ENCODE results near the gene PAIP1.
"Not testable (repeated sequence)": the region's sequence is repeated elsewhere in the genome, so short reads cannot be mapped to it uniquely, and the experiment has no call there.

The PAIP1 gene, protein sequence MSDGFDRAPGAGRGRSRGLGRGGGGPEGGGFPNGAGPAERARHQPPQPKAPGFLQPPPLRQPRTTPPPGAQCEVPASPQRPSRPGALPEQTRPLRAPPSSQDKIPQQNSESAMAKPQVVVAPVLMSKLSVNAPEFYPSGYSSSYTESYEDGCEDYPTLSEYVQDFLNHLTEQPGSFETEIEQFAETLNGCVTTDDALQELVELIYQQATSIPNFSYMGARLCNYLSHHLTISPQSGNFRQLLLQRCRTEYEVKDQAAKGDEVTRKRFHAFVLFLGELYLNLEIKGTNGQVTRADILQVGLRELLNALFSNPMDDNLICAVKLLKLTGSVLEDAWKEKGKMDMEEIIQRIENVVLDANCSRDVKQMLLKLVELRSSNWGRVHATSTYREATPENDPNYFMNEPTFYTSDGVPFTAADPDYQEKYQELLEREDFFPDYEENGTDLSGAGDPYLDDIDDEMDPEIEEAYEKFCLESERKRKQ

DNA sequence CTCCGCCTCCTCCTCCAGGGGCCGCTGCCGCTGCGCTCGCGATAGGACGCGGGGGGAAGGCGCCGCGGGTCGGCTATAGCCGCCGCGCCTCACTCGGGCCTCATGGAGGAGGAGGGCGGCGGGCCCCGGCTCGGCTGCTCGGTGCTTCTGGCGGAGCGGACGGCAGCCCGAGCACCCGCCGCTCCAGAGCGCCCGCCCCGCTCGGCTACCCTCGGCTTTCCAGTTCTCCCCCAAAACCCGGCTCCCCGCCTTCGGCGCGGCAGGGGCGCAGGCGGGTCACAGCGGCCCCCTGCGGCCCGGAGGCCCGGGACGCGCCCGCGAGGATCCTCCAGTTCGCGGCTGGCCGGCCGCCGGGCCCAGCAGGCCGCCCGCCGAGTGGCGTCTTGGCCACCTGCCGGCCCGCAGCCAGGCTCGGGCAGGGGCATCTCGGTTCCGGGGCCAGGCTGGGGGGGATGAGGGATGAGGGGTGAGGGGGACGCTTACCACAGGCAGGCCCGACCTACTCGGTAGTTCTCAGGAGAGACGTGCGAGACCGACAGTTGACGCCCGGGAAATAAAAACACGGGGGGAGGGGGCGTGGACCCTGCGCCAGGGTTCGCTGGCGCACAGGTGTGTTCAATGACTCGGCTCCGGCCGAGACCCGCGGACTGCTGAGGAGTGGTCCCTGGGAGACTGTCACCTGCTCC, at the start of gene PAIP1:
Gene PAIP1, minus strand, starts transcription at position 221 of the 686 bp plus-strand sequence. CDS start 231 bp downstream, outside the sequence.
- DNase-seq = peak; percentile 71 to 97

DNA sequence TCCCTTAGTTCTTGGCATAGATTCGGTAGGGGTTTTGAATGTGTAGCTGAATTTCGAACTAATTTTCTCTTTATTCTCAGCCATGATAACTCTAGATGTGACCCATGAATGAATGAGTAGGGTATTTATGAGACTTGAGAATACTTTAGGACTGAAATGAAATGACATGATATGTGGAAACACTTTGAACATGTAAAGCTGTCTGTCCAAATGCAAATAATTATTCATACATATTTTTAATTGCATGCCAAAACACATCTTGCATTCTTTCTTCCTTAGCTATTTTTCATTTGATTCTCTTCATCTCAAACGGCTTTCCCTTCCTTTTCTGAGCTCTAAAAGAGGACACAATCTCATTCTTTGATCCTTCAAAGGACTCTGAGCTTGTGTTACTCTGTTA, 49.5 kb upstream of the PAIP1 start:
- DNase-seq = peak in 1 of 2 experiments; percentile 19

DNA sequence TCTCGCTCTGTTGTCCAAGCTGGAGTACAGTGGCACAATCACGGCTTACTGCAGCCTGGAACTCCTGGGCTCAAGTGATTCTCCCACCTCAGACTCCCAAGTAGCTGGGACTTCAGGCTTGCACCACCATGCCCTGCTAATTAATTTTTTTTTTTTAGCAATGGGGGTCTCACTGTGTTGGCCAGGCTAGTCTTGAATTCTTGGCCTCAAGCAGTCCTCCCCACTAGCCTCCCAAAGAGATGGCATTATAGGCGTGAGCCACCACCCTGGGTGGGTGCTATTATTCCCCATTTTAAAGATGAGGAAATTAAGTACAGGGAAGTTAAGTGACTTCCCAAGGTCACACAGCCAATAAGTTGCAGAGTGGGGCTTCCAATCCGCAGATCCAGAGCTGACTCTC, 47.8 kb upstream of the PAIP1 start:
- no peak for DNase-seq

DNA sequence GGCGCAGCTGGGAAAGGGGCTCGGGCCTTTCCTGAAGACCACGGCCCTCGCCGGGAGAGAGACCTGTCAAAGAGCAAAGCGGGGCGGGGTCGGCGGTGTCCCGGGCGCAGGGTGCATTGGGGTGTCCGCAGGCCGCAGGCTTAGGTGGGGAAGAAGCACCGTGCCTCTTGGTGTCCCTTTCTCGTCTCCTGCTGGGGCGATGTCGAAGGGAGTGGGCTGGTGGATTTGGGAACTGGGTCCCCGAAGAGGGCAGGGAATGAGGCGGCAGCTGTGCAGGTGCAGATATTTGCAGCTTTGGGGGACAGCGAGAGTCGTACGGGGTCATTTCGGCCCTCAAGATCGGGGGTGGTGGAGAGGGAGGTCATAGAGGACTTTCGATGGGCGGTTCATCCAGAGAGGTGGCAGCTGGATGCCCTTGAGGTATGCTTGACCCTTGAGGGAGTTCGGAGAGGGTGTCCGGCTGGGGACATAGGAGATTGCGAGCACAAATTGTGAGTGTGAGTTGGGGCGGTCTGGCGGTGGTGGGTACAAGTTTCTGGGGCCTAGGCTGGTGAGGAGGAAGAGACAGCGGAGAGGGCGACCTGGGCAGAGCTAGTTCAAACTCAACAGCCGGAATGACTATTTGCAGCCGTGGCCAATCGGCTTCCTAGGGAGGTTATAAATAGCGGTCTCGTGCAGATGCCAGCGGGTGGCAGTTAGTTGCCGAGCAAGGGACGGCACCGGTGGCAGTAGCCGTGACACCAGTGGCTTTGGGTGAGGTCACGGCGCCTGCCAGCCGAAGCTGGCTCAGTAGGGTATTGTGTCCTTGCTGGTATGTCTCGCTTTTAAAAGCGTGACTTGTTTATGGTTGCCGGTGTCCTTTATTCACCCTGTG, 46.7 kb upstream of the PAIP1 start:
- DNase-seq = peak; percentile 81 to 91

DNA sequence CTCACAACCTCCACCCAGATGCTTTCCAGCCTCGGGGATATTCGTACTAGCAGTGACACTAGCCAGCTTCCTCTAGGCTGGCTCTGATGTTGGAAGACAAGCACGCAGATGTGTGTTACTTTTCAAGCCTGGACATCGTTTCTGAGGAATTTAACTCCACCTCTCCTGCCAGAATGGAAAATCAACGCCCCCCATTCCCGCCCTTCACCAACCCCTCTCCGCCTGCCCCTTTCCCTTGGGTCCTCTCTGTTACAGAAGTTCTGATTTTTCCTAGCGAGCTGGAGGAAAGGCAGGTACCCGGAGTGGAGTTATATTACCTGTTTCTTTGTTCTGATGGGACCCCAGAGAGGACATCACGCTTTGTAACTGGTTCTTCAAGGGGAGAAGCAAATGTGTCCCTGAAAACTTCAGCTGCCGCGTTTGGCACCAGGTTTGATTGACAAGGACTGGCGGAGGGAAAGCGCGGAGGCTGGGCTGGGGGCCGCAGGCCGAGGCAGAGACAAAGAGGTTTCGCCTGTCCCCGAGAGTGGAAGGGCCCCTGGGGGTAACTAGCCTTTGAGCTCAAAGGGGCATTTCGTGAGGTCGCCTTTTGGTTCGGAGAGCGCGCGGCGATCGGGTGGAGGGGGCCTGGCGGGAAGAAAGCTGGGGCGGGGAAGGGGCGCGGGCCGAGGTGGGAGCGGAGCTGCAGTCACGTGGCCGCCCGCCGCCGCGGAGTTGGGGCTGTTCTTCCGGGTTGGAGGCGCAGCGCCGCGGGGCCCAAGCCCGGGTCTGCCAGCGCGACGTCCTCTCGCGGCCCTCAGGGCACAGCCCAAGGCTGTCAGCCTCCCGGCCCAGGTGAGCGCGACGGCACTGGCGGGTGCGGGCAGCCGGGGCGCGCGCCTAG, 45.8 kb upstream of the PAIP1 start, which contains the start of gene NNT:
Gene NNT, plus strand, starts transcription at position 720 of the 883 bp plus-strand sequence. CDS start 6,016 bp downstream, outside the sequence.
- peak; percentile 90 to 93 for DNase-seq

GRCh38 chr5:43601454-43602260, 44.8 kb upstream of the PAIP1 start:
- peak; percentile 59 to 60 for DNase-seq

DNA sequence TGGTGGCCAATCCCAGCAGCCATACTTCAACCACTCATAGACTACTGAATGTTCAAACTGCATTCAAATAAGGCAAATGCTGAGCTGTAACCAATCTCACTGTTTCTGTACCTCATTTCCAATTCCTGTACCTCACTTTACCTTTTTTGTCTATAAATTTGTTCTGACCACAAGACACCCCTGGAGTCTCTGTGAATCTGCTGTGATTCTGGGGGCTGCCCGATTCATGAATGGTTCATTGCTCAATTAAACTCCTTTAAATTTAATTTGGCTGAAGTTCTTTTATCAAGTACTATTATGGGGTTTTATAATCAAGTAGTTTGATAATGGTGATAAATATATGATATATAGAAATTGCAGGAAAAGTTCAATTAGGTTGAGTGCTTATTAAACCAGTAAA, 42.0 kb upstream of the PAIP1 start:
- DNase-seq = not testable (repeated sequence)

DNA sequence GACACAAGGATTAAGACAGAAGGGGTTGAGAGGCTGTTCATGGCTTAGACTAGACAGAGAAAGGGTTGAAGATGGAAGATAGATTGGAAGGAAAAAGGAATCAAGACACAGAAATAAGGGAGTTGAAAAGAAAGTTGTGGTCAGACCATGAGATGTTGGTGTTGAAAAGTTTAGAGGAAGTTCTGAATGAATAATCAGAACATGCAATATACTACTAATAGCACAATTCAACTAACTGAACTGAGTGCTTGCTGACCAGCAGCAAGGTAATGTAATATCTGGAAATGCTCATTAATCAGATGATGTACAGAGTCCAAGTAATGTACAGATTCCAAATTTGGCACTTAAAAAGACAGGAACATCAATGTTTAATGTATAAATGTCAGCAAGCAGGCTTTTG, 35.5 kb upstream of the PAIP1 start:
- no peak for DNase-seq

DNA sequence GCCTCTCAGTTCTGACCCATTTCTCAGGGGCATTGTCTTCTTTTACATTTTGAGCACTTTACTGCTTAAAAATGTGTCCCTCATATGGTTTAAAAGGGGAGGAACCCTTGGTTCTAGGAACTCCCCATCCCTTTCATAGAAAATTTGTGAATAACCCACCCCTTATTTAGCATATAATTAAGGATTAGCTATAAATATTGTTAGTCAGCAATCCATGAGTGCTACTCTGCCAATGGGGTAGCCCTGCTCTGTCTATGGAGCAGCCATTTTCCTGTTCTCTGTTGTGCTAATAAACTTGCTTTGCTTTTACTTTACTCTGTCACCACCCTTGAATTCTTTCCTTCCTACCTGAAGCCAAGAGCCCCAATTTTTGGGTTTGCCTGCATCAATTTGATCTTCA, 33.8 kb upstream of the PAIP1 start:
- DNase-seq = no peak

DNA sequence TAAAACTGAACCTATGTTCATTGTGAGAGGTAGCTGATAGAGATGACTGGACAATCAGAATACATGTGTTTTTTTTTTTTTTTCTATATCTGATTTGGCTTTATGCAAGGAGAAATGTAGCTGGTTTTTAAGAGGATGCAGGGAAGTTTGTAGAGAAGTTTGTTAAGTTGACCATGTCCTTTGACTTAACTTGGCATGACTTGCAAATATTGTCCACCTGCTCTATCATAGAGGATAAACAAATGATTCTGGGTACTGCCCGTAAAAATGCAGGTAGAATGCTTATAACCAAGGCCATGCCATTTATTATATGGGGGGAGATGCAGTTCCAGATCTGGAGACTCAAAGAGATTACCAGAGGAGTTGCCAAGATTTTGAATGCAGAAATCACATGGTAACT, 32.4 kb upstream of the PAIP1 start:
- no peak for DNase-seq

- DNase-seq = no peak
These were observed 32.0 kb upstream of the PAIP1 start for GRCh38 chr5:43588842-43589241.

DNA sequence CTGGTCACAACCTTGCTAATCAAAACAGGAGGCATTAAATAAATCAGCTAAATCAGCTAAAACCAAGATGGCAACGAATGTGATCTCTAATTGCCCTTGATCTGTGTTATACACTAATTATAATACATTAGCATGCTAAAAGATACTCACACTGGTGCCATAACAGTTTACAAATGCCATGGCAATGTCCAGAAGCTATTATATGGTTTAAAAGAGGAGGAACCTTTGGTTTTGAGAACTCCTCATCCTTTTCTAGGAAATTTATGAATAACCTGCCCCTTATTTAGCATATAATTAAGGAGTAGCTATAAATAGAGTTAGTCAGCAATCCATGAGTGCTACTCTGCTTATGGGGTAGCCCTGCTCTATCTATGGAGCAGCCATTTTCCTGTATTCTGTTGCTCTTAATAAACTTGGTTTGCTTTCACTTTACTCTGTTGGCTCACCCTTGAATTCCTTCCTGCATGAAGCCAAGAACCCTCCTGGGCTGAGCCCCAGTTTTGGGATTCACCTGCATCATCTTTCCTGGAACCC, 27.4 kb upstream of the PAIP1 start:
- DNase-seq = no peak

- DNase-seq = no peak
These were observed 26.8 kb upstream of the PAIP1 start for GRCh38 chr5:43583724-43584123.

DNA sequence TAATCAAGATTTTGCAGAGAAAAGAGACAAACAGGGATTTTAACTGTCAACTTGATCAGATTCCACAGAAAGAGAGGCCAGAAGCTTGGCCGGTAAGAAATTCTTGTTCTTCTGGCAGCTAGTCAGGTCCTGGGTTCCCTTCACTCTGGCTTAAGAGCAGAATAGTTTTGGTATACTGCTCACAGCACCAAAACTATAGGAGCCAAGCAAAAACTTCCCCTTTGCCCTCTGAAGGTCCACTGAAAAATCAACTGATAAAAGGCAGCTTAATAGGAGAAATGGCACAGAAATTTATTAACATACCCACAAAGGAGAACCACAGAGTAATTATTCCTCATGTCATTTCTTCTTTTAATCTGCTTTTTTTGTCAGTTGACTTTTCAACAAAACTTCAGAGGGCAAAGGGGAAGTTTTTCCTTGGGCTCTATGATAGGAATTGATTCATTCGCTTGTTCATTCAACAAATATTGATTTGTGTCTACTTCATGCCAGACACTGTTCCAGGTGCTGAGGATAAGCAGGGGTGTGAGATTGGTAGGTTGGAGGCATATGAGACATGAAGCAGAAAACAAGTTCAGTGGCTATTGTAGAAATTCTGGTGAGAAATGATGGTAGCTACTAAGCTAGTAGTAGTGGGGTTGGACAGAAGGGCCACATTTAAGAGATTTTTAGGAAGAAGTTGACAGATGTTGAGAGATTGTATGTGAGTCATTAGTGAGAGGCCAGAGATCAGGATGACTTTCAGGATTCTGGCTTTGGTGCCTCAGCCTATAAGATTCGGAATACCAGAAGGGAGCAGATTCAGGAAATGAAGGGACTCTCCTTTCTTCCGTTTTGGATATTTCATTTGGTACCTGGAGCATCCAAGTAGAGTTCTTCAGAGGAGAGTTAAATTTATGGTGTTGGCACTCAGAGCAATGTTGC, 25.5 kb upstream of the PAIP1 start:
- DNase-seq = no peak

GRCh38 chr5:43581398-43581797, 24.5 kb upstream of the PAIP1 start:
- no peak for DNase-seq

GRCh38 chr5:43580402-43581210, 23.7 kb upstream of the PAIP1 start:
- DNase-seq = not testable (repeated sequence)

- DNase-seq = no peak
These were observed 16.2 kb upstream of the PAIP1 start for GRCh38 chr5:43573058-43573457.

- DNase-seq = no peak
These were observed 15.5 kb upstream of the PAIP1 start for GRCh38 chr5:43572357-43572756.

DNA sequence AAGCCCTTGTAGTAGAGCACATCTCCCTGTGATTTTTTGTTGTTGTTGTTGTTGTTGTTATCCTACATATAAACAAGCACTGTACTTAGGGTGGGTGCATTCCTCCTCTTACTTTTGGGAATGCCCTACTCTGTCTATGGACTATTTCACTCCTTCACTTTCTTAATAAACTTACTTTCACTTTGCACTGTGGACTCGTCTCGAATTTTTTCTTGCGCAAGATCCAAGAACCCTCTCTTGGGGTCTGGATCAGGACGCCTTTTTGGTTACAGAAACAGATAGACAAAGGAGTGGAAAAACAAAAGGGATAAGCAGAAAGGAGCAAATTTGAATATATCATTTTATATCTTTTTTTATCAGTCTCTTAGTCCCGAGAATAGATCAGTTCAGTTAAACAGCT, 14.4 kb upstream of the PAIP1 start:
- no peak for DNase-seq

Data from NCI-H526 (cell line).